WERI-Rb-1 (cell line): ENCODE results near the gene NUP43.
"Not testable (repeated sequence)": the region's sequence is repeated elsewhere in the genome, so short reads cannot be mapped to it uniquely, and the experiment has no call there.

Experiments
- DNase-seq: peaks from one replicate; pipeline ENCODE4 v3.0.0-alpha.2; 2020
- H3K27ac ChIP-seq: fragments of 250-450 bp; sonication (Bioruptor Pico); 2 replicates; pipeline ENCODE4 v1.5.1; 2020; ENCODE audit warnings: mild to moderate bottlenecking, moderate library complexity
- H3K27me3 ChIP-seq: fragments of 250-450 bp; sonication (Bioruptor Pico); 2 replicates; pipeline ENCODE4 v1.5.1; 2021; ENCODE audit warnings: mild to moderate bottlenecking, low read depth, moderate library complexity; ENCODE audit not compliant: insufficient read depth, severe bottlenecking
- H3K36me3 ChIP-seq: fragments of 250-450 bp; sonication (Bioruptor Pico); 2 replicates; pipeline ENCODE4 v1.5.1; 2020; ENCODE audit warnings: mild to moderate bottlenecking, moderate library complexity
- H3K4me3 ChIP-seq: 2 replicates; pipeline ENCODE4 v1.5.1; 2011; ENCODE audit warnings: low read depth, mild to moderate bottlenecking, control low read depth, low read length
- H3K9me3 ChIP-seq: fragments of 250-450 bp; sonication (Bioruptor Pico); 2 replicates; pipeline ENCODE4 v1.5.1; 2021; ENCODE audit warnings: mild to moderate bottlenecking, moderate library complexity; ENCODE audit not compliant: severe bottlenecking
- CTCF ChIP-seq: IDR thresholded peaks from 2 replicates; pipeline ENCODE4 v1.5.1; 2011; ENCODE audit warnings: low read depth, mild to moderate bottlenecking, control low read depth, inconsistent platforms, low read length

Gene NUP43

GRCh38 chr6:149761438-149761837 is 15.1 kb upstream of the NUP43 start:
- Histone ChIP-seq H3K27ac (no peak overlapping the region), H3K9me3 (peaks cover 4% of the 10 kb centered on the region), H3K36me3 (peaks cover 22% of the 10 kb centered on the region), H3K27me3 (no peaks in the 10 kb centered on the region), H3K4me3 (no peak overlapping the region)
- no peak for DNase-seq
- no peak for TF ChIP-seq CTCF

- Histone ChIP-seq H3K27ac (no peak overlapping the region), H3K4me3 (no peak overlapping the region), H3K9me3 (no peaks in the 10 kb centered on the region), H3K27me3 (no peaks in the 10 kb centered on the region), H3K36me3 (peaks cover 17% of the 10 kb centered on the region)
- DNase-seq: no peak
- no peak for TF ChIP-seq CTCF
These were observed 9.9 kb upstream of the NUP43 start for GRCh38 chr6:149756261-149756636.

GRCh38 chr6:149755300-149756260 is 9.3 kb upstream of the NUP43 start:
- TF ChIP-seq CTCF: no peak
- no peak overlapping the region for H3K27ac ChIP-seq
- no peaks in the 10 kb centered on the region for H3K27me3 ChIP-seq
- H3K4me3 ChIP-seq: no peak overlapping the region
- DNase-seq: no peak
- H3K9me3 ChIP-seq: no peaks in the 10 kb centered on the region
- peaks cover 15% of the 10 kb centered on the region for H3K36me3 ChIP-seq

- H3K27ac ChIP-seq: no peak overlapping the region
- no peak for DNase-seq
- H3K27me3 ChIP-seq: no peaks in the 10 kb centered on the region
- no peak for TF ChIP-seq CTCF
- H3K4me3 ChIP-seq: no peak overlapping the region
- H3K36me3 ChIP-seq: peaks cover 8% of the 10 kb centered on the region
- no peaks in the 10 kb centered on the region for H3K9me3 ChIP-seq
These were observed 8.2 kb upstream of the NUP43 start for GRCh38 chr6:149754548-149754947.

- not testable (repeated sequence) for H3K36me3 ChIP-seq, H3K4me3 ChIP-seq, H3K27ac ChIP-seq, H3K9me3 ChIP-seq, DNase-seq, H3K27me3 ChIP-seq
These were observed 7.0 kb upstream of the NUP43 start for GRCh38 chr6:149753374-149753637.

- no peak for TF ChIP-seq CTCF
- H3K27ac ChIP-seq: no peak overlapping the region
These were observed 6.5 kb upstream of the NUP43 start for GRCh38 chr6:149752600-149753373.

GRCh38 chr6:149751920-149752319 is 5.6 kb upstream of the NUP43 start:
- DNase-seq, H3K36me3 ChIP-seq, H3K9me3 ChIP-seq, H3K4me3 ChIP-seq, H3K27ac ChIP-seq, H3K27me3 ChIP-seq: not testable (repeated sequence)

More at GRCh38 chr6:149752600-149753373, 6.5 kb upstream of the NUP43 start:
- H3K4me3 ChIP-seq: no peak overlapping the region
- H3K27me3 ChIP-seq: no peaks in the 10 kb centered on the region
- DNase-seq: no peak
- H3K9me3 ChIP-seq: no peaks in the 10 kb centered on the region
- H3K36me3 ChIP-seq: 0 out of 2 replicates have a peak, but pooled peaks cover 3% of the 10 kb centered on the region
